Prostate gland (tissue), 2 donors: ENCODE measurements around the gene ADGRB3. TPM values are rescaled to one million over a fixed set of nuclear protein-coding genes. Genes with fewer than 3 reads are reported as not detected.

ENCODE experiments used
- DNase-seq: peaks from one replicate; pipeline ENCODE4 v3.0.0-alpha.2; 2019; ENCODE audit warnings: low spot score
- H3K27ac ChIP-seq, 2 donors: fragments of 200-600 bp; sonication (generic); 2 replicates each; pipeline ENCODE4 v1.5.1; 2017 to 2019
- H3K27me3 ChIP-seq: fragments of 200-600 bp; sonication (generic); replicated peaks from 2 replicates; pipeline ENCODE4 v1.5.1; 2019; ENCODE audit not compliant: insufficient read depth
- H3K36me3 ChIP-seq, 2 donors: fragments of 200-600 bp; sonication (generic); 1 replicate in 1 of 2; 2 replicates in 1 of 2; pipeline versions ENCODE4 v1.5.1 to v1.8.1; 2017 to 2019
- H3K4me1 ChIP-seq: fragments of 200-600 bp; sonication (generic); replicated peaks from 2 replicates; pipeline ENCODE4 v1.5.1; 2019
- H3K4me3 ChIP-seq, 2 donors: fragments of 200-600 bp; sonication (generic); 2 replicates each; pipeline ENCODE4 v1.5.1; 2017 to 2019
- H3K9me3 ChIP-seq: fragments of 200-600 bp; sonication (generic); 2 replicates; pipeline ENCODE4 v1.5.1; 2017
- POLR2A ChIP-seq: fragments of 450-650 bp; IDR thresholded peaks from one replicate; pipeline ENCODE4 v1.6.1; 2016; ENCODE audit warnings: antibody characterized with exemption, mild to moderate bottlenecking
- POLR2AphosphoS5 ChIP-seq: sonication (generic); formaldehyde crosslinking; IDR thresholded peaks from one replicate; pipeline ENCODE4 v1.6.1; 2017; ENCODE audit warnings: antibody characterized with exemption
- WGBS: methylation state at CpG from one replicate; pipeline ENCODE4 v1.1.5; 2018; 5-methylcytosine and 5-hydroxymethylcytosine counted together
- intact Hi-C: fragments of 100-400 bp; cut with DNase I; formaldehyde crosslinking; loops from one replicate; pipeline ENCODE4 v1.14.2; 2022
- total RNA-seq, 2 donors: library from RNA; depleted of rRNA; stranded (reverse); fragments of >200 nt; gene quantifications; one replicate each; pipeline ENCODE4 v1.1.0, GENCODE V29; 2016
- TF ChIP-seq, protein P1 (sequence below), 4 experiments: fragments of 200-600 bp in 2 of 4; fragments of 450-650 bp in 2 of 4; sonication (generic) in 2 of 4; IDR thresholded peaks; 1 replicate in 3 of 4; 2 replicates in 1 of 4; pipeline ENCODE4 v1.5.1; 2016 to 2019; ENCODE audit warnings: antibody characterized with exemption in 4 of 4, mild to moderate bottlenecking in 2 of 4, moderate library complexity in 2 of 4

Gene ADGRB3
- total RNA-seq, 2 donors from 2014 or later = 0.59 to 3.1 TPM

DNA sequence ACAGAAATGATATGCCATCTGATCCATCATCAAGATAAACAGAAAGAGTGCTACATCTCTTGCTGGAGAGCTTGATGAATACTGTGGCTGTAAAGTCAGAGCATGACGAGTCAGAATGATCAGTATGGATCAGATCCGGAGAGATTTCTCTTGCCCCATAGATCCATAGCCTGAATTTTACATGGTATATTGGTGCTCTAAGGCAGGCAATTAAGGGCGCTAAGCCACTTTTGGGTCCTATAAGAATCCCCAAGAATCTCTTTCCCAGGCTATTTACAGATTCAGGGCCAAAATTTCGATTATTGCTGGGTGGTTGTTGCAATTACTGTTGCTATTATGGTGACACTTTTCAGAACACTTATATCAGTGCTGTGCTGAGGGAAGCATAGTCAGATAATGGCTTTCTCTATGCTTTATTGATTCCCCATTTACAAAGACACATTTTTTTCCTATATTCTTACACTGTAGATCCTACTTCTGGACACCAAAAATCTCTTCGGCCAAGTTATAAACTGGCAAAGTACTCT is 94.4 kb downstream of the ADGRB3 start:
- intact Hi-C loops = no loop called here
- no peaks in the 10 kb centered on the region for H3K4me1 ChIP-seq
- WGBS = 66% methylated on average over 5 of the region's 5 CpGs
- TF ChIP-seq, protein P1, sequence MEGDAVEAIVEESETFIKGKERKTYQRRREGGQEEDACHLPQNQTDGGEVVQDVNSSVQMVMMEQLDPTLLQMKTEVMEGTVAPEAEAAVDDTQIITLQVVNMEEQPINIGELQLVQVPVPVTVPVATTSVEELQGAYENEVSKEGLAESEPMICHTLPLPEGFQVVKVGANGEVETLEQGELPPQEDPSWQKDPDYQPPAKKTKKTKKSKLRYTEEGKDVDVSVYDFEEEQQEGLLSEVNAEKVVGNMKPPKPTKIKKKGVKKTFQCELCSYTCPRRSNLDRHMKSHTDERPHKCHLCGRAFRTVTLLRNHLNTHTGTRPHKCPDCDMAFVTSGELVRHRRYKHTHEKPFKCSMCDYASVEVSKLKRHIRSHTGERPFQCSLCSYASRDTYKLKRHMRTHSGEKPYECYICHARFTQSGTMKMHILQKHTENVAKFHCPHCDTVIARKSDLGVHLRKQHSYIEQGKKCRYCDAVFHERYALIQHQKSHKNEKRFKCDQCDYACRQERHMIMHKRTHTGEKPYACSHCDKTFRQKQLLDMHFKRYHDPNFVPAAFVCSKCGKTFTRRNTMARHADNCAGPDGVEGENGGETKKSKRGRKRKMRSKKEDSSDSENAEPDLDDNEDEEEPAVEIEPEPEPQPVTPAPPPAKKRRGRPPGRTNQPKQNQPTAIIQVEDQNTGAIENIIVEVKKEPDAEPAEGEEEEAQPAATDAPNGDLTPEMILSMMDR (IDR thresholded peaks at IDR 0.05) = no peak
- TF ChIP-seq POLR2AphosphoS5 = no peak
- TF ChIP-seq POLR2A = no peak
- no peak overlapping the region for H3K4me3 ChIP-seq
- H3K27me3 ChIP-seq = no peaks in the 10 kb centered on the region
- no peak for DNase-seq
- no peaks in the 10 kb centered on the region for H3K9me3 ChIP-seq
- no peaks in the 10 kb centered on the region for H3K36me3 ChIP-seq
- no peak overlapping the region for H3K27ac ChIP-seq

DNA sequence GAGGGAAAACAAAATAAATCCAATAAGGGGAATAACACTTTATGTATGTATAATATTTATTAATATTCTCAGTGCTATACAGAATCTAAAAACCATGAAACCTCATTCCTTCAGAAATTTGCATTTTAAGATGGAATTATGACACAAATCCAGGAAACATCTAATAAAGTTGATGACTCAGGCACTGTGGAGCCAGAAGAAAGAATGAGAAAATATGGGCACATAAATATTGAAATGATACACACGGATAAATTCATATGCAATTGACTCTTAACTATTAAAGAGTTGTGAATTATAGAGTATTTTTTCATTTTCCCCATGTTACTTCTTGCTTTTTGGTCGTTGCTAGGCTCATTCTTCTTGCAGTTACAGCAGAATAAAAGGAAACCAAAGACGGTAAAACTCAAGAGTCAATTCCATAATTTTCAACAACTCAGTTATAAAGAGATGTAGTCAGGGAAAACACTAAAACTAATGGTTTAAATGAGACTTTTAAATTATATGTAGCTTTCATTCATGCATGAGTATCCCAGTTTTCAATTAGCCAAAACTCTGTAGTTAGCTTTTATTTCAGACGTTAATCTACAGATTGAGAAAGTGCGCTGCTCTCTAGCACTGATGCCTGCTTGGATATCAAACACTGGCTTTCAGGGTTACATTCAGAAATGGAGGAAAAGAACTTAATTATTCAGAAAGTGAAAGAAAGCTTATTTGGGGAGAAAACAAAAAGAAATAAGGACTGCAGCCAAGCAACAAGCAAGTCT is 95.4 kb downstream of the ADGRB3 start:
- H3K27me3 ChIP-seq = no peaks in the 10 kb centered on the region
- no peak for TF ChIP-seq POLR2A
- no peak for TF ChIP-seq POLR2AphosphoS5
- TF ChIP-seq, protein P1 (IDR thresholded peaks at IDR 0.05) = no peak
- 78% methylated on average over 5 of the region's 5 CpGs for WGBS
- no peak overlapping the region for H3K27ac ChIP-seq
- no peaks in the 10 kb centered on the region for H3K36me3 ChIP-seq
- intact Hi-C loops = no loop called here
- no peaks in the 10 kb centered on the region for H3K9me3 ChIP-seq
- no peak overlapping the region for H3K4me3 ChIP-seq
- no peaks in the 10 kb centered on the region for H3K4me1 ChIP-seq
- DNase-seq = no peak

DNA sequence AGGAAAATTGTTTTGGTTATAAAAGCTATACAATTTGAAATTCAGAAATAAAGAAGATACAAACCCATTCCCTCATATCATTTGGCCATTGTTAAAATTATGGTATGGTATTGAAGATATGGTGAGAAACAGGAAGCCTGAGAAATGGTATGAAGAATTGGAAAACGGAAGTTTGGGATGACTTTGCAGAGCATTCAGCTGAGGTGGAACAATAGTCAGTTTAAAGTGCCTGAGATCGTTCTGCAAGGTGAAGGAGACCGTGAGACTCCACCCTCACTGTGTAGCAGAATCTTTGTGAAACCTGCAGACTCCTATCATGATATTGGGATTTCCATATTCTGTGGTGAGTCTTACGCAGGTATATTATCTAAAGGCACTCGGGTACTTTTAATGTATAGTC is 97.3 kb downstream of the ADGRB3 start:
- Histone ChIP-seq H3K4me1 (no peaks in the 10 kb centered on the region), H3K9me3 (no peaks in the 10 kb centered on the region), H3K27ac (no peak overlapping the region), H3K4me3 (no peak overlapping the region), H3K36me3 (no peaks in the 10 kb centered on the region), H3K27me3 (no peaks in the 10 kb centered on the region)
- TF ChIP-seq POLR2A (no peak), POLR2AphosphoS5 (no peak)
- TF ChIP-seq, protein P1 (IDR thresholded peaks at IDR 0.05) = no peak
- 93% methylated on average over 5 of the region's 5 CpGs for WGBS
- intact Hi-C loops = no loop called here
- DNase-seq = no peak

DNA sequence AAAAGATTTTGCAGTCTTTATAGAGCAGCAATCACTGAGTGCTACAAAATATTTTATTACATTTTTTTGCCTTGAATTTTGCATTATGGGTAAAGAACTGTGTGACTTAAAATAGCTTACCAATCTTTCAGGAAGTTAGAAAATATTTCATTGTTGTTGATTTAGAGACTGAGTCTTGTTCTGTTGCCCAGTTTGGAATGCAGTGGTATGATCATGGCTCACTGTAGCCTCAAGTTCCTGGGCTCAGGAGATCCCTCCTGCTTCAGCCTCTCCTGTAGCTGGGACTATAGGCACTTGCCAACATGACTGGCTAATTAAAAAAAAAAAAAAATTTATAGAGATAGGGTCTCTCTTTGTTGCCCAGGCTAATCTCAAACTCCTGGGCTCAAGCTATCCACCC is 100.8 kb downstream of the ADGRB3 start:
- Histone ChIP-seq H3K4me1 (no peaks in the 10 kb centered on the region), H3K27ac (no peak overlapping the region), H3K36me3 (no peaks in the 10 kb centered on the region), H3K9me3 (no peaks in the 10 kb centered on the region), H3K4me3 (no peak overlapping the region), H3K27me3 (no peaks in the 10 kb centered on the region)
- TF ChIP-seq POLR2A (no peak), POLR2AphosphoS5 (no peak)
- TF ChIP-seq, protein P1 (IDR thresholded peaks at IDR 0.05) = no peak
- DNase-seq = no peak
- intact Hi-C loops = no loop called here

DNA sequence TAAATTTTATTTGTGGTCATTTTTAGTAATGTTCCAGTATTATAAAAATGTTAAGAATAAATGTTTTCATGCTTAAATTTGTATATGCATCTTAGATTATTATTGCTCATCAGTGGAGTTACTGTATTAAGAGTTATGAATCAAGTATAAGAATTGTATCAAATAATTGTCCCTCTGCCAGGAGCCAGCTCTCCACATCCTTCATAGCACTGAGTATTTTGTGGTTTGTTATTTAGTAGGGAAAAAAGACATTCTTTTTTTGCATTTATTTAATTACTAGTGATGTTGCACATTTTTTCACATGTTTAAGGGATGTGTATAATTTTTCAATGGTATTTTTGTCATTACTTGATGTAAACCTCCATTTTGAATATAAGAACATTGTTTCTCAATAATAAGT is 102.0 kb downstream of the ADGRB3 start:
- Histone ChIP-seq H3K27me3 (no peaks in the 10 kb centered on the region), H3K36me3 (no peaks in the 10 kb centered on the region), H3K4me3 (no peak overlapping the region), H3K9me3 (no peaks in the 10 kb centered on the region), H3K4me1 (no peaks in the 10 kb centered on the region), H3K27ac (no peak overlapping the region)
- no peak for DNase-seq
- TF ChIP-seq POLR2AphosphoS5 = no peak
- TF ChIP-seq POLR2A = no peak
- TF ChIP-seq, protein P1 (IDR thresholded peaks at IDR 0.05) = no peak
- intact Hi-C loops = no loop called here
